Hepatocyte (in vitro differentiated cells): ENCODE results near the gene ZNF10.

Source experiments
- CTCF ChIP-seq: fragments of 200-600 bp; sonication (generic); IDR thresholded peaks from 2 replicates; pipeline ENCODE4 v1.5.1; 2016; ENCODE audit warnings: antibody characterized with exemption, mild to moderate bottlenecking; ENCODE audit not compliant: poor library complexity
- EZH2 ChIP-seq: fragments of 200-600 bp; sonication (generic); IDR thresholded peaks from 2 replicates; pipeline ENCODE4 v1.6.1; 2016; ENCODE audit warnings: antibody characterized with exemption, mild to moderate bottlenecking, borderline replicate concordance

DNA sequence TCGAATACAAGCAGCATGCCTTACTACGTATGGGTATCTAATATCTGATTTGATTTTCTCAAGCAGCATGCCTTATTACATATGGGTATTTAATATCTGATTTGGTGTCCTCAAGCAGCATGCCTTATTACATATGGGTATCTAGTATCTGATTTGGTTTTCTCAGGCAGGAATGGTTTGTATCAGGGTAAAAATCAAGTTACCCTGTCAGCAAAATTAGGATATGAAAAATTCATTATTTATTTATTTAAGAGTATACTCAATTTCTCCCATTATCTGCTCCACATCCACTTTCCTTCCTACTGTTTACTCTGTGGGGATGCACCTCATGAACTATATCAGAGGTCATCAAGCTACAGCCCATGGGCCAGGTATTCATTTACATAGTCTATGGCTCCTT lies 22.3 kb upstream of the ZNF10 start:
- TF ChIP-seq CTCF (no peak), EZH2 (no peak)
